Mesothelial cell of epicardium (in vitro differentiated cells): Measurements from ENCODE around the gene MYO1E. TPM values are rescaled to one million over a fixed set of nuclear protein-coding genes. Genes with fewer than 3 reads are reported as not detected.

Source experiments
- DNase-seq, 2 experiments: peaks; one replicate each; pipeline ENCODE4 v3.0.0; 2021; ENCODE audit warnings: low spot score in 2 of 2; ENCODE audit not compliant: unreplicated experiment in 2 of 2
- H3K27ac Mint-ChIP-seq: 2 replicates; pipeline ENCODE4 v1.8.0; 2021; ENCODE audit warnings: mixed read lengths
- H3K27me3 Mint-ChIP-seq: 2 replicates; pipeline ENCODE4 v1.8.0; 2021; ENCODE audit warnings: low read depth, mixed read lengths
- H3K36me3 Mint-ChIP-seq: 2 replicates; pipeline ENCODE4 v1.8.0; 2021; ENCODE audit warnings: mixed read lengths
- H3K4me1 Mint-ChIP-seq: 2 replicates; pipeline ENCODE4 v1.8.0; 2021; ENCODE audit warnings: mixed read lengths
- H3K4me3 Mint-ChIP-seq: 2 replicates; pipeline ENCODE4 v1.8.0; 2021; ENCODE audit warnings: mild to moderate bottlenecking, moderate library complexity, mixed read lengths
- H3K9me3 Mint-ChIP-seq: 2 replicates; pipeline ENCODE4 v1.8.0; 2021; ENCODE audit warnings: mixed read lengths
- total RNA-seq: library from RNA; stranded (reverse); gene quantifications from 3 replicates; pipeline ENCODE4 v1.2.1, GENCODE V29; 2021
- TF ChIP-seq, protein P1 (sequence below): fragments of 200-600 bp; sonication (generic); IDR thresholded peaks from one replicate; pipeline ENCODE4 v1.5.0; 2021; ENCODE audit warnings: antibody characterized with exemption; ENCODE audit not compliant: unreplicated experiment

MYO1E gene
- total RNA-seq, 1 donor from 2014 or later: 54.2 TPM

DNA sequence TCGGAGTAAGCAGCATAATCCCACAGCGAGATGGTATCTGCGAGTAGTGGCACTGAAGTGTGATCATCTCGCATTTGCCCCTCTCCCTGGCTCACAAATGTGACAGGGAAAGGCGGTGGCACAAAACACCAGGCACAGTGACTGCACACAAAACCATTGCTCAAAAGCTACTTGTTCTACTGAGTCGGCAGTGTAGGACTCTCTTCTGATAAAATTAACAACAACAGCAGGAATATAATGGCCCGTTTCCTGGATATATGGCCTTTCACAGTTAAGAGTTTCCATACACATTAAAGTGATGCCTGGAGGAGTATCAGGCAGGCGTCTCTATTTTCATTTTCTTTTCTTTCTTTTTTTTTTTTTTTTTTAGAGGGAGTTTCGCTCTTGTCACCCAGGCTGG, 69.0 kb downstream of the MYO1E start:
- Mint-ChIP-seq H3K4me1 (peaks cover 12% of the 10 kb centered on the region), H3K27me3 (no peaks in the 10 kb centered on the region), H3K27ac (no peak overlapping the region), H3K4me3 (no peak overlapping the region), H3K9me3 (no peaks in the 10 kb centered on the region), H3K36me3 (no peaks in the 10 kb centered on the region)
- no peak for DNase-seq
- TF ChIP-seq, protein P1, sequence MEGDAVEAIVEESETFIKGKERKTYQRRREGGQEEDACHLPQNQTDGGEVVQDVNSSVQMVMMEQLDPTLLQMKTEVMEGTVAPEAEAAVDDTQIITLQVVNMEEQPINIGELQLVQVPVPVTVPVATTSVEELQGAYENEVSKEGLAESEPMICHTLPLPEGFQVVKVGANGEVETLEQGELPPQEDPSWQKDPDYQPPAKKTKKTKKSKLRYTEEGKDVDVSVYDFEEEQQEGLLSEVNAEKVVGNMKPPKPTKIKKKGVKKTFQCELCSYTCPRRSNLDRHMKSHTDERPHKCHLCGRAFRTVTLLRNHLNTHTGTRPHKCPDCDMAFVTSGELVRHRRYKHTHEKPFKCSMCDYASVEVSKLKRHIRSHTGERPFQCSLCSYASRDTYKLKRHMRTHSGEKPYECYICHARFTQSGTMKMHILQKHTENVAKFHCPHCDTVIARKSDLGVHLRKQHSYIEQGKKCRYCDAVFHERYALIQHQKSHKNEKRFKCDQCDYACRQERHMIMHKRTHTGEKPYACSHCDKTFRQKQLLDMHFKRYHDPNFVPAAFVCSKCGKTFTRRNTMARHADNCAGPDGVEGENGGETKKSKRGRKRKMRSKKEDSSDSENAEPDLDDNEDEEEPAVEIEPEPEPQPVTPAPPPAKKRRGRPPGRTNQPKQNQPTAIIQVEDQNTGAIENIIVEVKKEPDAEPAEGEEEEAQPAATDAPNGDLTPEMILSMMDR: no peak

DNA sequence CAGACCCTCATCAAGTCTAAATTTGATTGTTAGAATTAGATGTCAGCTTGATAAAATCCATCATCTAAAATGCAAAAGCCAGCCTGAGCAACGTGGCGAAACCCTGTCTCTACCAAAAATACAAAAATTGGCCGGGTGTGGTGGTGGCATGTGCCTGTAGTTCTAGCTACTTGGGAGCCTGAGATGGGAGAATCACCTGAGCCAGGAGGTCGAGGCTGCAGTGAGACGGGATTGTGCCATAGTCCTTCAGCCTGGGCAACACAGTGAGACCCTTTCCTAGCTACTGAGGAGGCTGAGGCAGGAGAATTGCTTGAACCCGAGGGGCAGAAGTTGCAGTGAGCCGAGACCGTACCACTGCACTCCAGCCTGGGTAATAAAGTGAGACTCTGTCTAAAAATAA, 69.5 kb downstream of the MYO1E start:
- Mint-ChIP-seq H3K4me1 (peaks cover 14% of the 10 kb centered on the region), H3K9me3 (no peaks in the 10 kb centered on the region), H3K4me3 (no peak overlapping the region), H3K27ac (no peak overlapping the region), H3K36me3 (no peaks in the 10 kb centered on the region), H3K27me3 (no peaks in the 10 kb centered on the region)
- no peak for DNase-seq
- TF ChIP-seq, protein P1: no peak

DNA sequence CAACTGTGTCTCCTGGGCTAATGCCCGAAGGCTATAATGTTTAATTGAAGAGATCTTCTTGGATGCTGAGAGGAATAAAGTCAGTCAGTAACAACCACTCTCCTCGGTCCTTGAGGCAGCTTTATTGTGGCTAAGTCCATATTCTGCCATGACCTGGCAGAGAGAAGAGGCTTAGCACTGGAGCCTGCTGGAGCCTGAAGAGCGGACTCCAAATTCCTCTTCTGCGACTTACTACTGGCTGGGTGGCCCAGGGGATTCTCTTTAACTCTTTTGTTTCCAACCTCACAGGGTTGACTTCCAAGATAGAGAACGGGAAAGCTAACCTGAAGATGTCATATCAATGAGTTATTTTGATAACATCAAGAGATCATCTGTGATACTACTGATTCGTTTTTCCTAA, 71.1 kb downstream of the MYO1E start:
- TF ChIP-seq, protein P1: no peak
- no peak overlapping the region for H3K4me3 Mint-ChIP-seq
- no peak overlapping the region for H3K27ac Mint-ChIP-seq
- DNase-seq: no peak
- H3K36me3 Mint-ChIP-seq: no peaks in the 10 kb centered on the region
- H3K4me1 Mint-ChIP-seq: peaks cover 14% of the 10 kb centered on the region
- H3K9me3 Mint-ChIP-seq: no peaks in the 10 kb centered on the region
- H3K27me3 Mint-ChIP-seq: no peaks in the 10 kb centered on the region

DNA sequence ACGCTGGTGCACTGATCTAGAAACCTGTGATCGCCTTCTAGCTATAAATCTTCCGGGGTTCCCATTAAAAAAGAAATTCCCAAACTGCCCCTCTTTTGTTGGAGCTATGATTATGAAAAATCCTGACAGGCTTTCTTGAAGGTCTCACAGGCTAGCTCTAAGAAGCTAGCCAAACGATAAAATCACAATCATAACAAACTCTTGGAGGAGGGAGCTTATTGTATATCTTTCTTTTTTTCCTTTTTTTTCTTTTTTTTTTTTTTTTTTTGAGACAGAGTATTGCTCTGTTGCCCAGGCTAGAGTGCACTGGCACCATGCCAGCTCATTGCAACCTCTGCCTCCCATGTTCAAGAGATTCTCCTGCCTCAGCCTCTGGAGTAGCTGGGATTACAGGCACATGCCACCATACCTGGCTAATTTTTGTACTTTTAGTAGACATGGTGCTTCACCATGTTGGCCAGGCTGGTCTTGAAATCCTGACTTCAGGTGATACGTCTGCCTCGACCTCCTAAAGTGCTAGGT, 72.0 kb downstream of the MYO1E start:
- Mint-ChIP-seq H3K27ac (no peak overlapping the region), H3K4me3 (no peak overlapping the region), H3K4me1 (peaks cover 15% of the 10 kb centered on the region), H3K27me3 (no peaks in the 10 kb centered on the region), H3K9me3 (no peaks in the 10 kb centered on the region), H3K36me3 (no peaks in the 10 kb centered on the region)
- DNase-seq: no peak
- TF ChIP-seq, protein P1: no peak

DNA sequence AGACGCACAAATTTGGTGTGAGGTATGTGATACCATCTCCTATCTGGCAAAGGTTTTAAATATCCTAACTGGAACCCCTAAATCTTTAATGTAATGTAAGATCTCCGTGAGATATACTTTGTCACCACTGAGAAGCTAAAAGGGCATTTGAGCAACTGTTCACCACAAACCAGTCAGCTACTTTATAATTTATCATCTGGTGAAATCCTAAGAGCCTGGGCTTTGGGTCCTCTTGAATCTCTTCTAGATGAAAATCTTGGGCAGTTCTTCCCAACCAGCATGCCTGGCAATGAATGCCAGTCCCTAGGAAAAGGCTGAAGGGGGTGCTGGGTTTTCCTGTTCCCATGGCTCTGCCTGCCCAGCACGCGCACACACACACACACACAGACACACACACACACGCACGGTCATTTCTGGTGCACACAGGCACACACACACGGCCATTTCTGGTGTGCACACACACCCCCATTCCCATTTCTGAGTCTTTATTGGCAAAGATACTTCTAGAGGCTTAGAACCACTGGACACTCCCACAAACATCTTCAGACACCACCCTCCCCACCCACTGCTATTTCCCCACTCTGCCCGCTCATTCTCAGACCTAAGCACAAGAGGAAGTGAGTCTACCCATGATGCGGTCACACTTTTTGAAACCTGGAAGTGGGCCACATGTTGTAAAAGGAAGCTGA, 72.6 kb downstream of the MYO1E start:
- no peak overlapping the region for H3K4me3 Mint-ChIP-seq
- DNase-seq: no peak

More for the DNA sequence above, 72.6 kb downstream of the MYO1E start:
- TF ChIP-seq, protein P1: no peak
- H3K9me3 Mint-ChIP-seq: no peaks in the 10 kb centered on the region
- peaks cover 20% of the 10 kb centered on the region for H3K4me1 Mint-ChIP-seq
- no peaks in the 10 kb centered on the region for H3K27me3 Mint-ChIP-seq
- no peaks in the 10 kb centered on the region for H3K36me3 Mint-ChIP-seq
- H3K27ac Mint-ChIP-seq: no peak overlapping the region
